HepG2 (cell line): Measurements from ENCODE around the gene RIPOR3. TPM values are rescaled to one million over a fixed set of nuclear protein-coding genes. Genes with fewer than 3 reads are reported as not detected.

Experiments used
- EZH2 ChIP-seq: conservative IDR thresholded peaks from 2 replicates; pipeline ENCODE4 v1.6.1; 2012; ENCODE audit warnings: mild to moderate bottlenecking, low read depth, low read length, moderate library complexity
- HMG20B ChIP-seq: conservative IDR thresholded peaks from 2 replicates; pipeline ENCODE4 v1.6.1; 2016; ENCODE audit warnings: missing genetic modification reagents, missing compliant biosample characterization
- MZF1 ChIP-seq: sonication (generic); formaldehyde crosslinking; IDR thresholded peaks from 2 replicates; pipeline ENCODE4 v1.8.1; 2023; ENCODE audit warnings: mild to moderate bottlenecking, missing genetic modification reagents, borderline replicate concordance
- NKX3-1 ChIP-seq: sonication (generic); formaldehyde crosslinking; IDR thresholded peaks from 2 replicates; pipeline ENCODE4 v1.5.0; 2020; ENCODE audit warnings: missing genetic modification reagents
- POLR2AphosphoS2 ChIP-seq: IDR thresholded peaks from 2 replicates; pipeline ENCODE4 v1.6.1; 2011; ENCODE audit warnings: low read depth, low read length, improper control_type of control experiment
- PRMT3 ChIP-seq: sonication (generic); formaldehyde crosslinking; IDR thresholded peaks from 2 replicates; pipeline ENCODE4 v1.8.1; 2022; ENCODE audit warnings: low read depth, mild to moderate bottlenecking, moderate library complexity, missing genetic modification reagents, borderline replicate concordance
- RORA ChIP-seq: sonication (generic); formaldehyde crosslinking; IDR thresholded peaks from 2 replicates; pipeline ENCODE4 v1.5.0; 2020; ENCODE audit warnings: mild to moderate bottlenecking, missing genetic modification reagents, moderate library complexity
- SNAPC2 ChIP-seq: sonication (generic); formaldehyde crosslinking; IDR thresholded peaks from 2 replicates; pipeline ENCODE4 v1.8.1; 2022; ENCODE audit warnings: mild to moderate bottlenecking, missing genetic modification reagents
- TBX2 ChIP-seq: sonication (generic); formaldehyde crosslinking; IDR thresholded peaks from 2 replicates; pipeline ENCODE4 v1.5.0; 2020; ENCODE audit warnings: missing genetic modification reagents, mild to moderate bottlenecking, borderline replicate concordance
- ZNF547 ChIP-seq: sonication (generic); formaldehyde crosslinking; IDR thresholded peaks from 2 replicates; pipeline ENCODE4 v1.5.1; 2020; ENCODE audit warnings: mild to moderate bottlenecking, missing genetic modification reagents
- ZNF883 ChIP-seq: sonication (generic); formaldehyde crosslinking; IDR thresholded peaks from 2 replicates; pipeline ENCODE4 v1.5.1; 2020; ENCODE audit warnings: mild to moderate bottlenecking, missing genetic modification reagents; ENCODE audit errors: not compliant biosample characterization
- polyA plus RNA-seq, 8 experiments: library from polyadenylated mRNA; depleted of rRNA in 3 of 8; stranded (reverse) in 7 of 8; unstranded in 1 of 8; fragments of >200 nt; fragmentation: Illumina TruSeq in 4 of 8; extraction: Trizol in 4 of 8; gene quantifications; 2 replicates each; pipeline versions ENCODE4 v1.2.1 to v1.2.3, GENCODE V29; 2011 to 2016; ENCODE audit warnings: low read depth in 4 of 8, missing spikeins in 1 of 8, mixed read lengths in 1 of 8; ENCODE audit not compliant: insufficient read depth in 1 of 8
- total RNA-seq, 5 experiments: library from RNA; depleted of rRNA; stranded (reverse); fragments of >200 nt; fragmentation: Illumina TruSeq; extraction: Trizol; gene quantifications; 2 replicates each; pipeline ENCODE4 v1.2.3, GENCODE V29; 2016; ENCODE audit warnings: low read depth in 1 of 5
- TF ChIP-seq, protein P1 (sequence below): sonication (generic); formaldehyde crosslinking; IDR thresholded peaks from 2 replicates; pipeline ENCODE4 v1.4.0; 2020; ENCODE audit warnings: missing genetic modification reagents, borderline replicate concordance
- TF ChIP-seq, protein P2 (sequence below): IDR thresholded peaks from 2 replicates; pipeline ENCODE4 v1.6.1; 2016; ENCODE audit warnings: missing compliant biosample characterization, missing genetic modification reagents, borderline replicate concordance
- TF ChIP-seq, protein P3 (sequence below): sonication (generic); formaldehyde crosslinking; IDR thresholded peaks from 2 replicates; pipeline ENCODE4 v1.9.0; 2022; ENCODE audit warnings: missing genetic modification reagents, mild to moderate bottlenecking, borderline replicate concordance
- TF ChIP-seq, protein P4 (sequence below): sonication (generic); formaldehyde crosslinking; IDR thresholded peaks from 2 replicates; pipeline ENCODE4 v1.5.1; 2020; ENCODE audit warnings: mild to moderate bottlenecking, missing genetic modification reagents, borderline replicate concordance

The RIPOR3 gene
- total and polyA plus RNA-seq, 2 of the 13 experiments (the other 11 are each of a cell fraction or from before 2014, with no cell fraction given) = 0.18 TPM; not detected in 1

DNA sequence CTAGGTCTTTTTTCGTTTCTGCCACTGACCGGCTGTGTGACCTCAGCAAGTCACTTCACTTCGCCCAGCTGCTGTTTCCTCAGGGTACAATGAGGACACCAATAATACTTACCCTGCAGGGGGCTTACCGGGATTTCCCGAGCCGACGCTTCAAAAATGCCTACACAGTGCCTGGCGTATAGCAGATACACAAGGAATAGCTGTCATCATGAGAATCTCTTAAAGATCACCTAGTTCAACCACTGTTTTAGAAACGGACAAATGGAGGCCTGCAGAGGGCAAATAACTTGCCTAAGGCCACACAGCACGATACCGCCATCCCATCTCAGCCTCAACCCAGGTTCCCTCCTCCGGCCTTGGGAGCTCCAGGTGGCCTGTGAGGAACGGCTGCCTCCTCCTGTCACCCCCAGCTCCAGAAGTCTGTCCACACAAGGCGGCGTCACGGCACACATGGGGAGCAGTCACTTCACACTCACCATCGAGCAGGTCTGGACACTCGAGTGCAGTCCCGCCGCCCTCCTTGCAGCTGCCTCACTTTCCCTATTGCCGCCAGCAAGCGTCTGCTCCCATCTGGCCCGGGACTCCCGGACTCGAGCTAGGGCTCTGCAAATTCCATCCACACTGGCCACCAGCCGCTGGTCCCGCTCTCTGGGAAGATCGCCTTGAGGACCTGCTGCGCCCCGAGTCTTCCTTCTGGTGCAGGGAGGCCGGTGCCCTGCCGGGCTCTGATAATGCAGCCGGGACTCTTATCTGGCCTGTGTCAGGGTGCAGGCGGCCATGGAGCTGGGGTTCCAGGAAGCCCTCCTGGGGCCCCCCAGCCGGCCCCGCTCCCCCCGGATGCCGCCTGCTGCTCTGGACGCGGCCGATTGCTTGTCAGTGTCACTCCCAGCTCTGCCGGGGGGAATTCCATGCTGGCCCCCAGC lies at the start of gene RIPOR3 (continued):
- no peak for TF ChIP-seq HMG20B (CRISPR knock-in tag)
- no peak for TF ChIP-seq TBX2 (CRISPR knock-in tag)
- no peak for TF ChIP-seq MZF1 (CRISPR knock-in tag)
- no peak for TF ChIP-seq PRMT3 (CRISPR knock-in tag)
- TF ChIP-seq, protein P1, sequence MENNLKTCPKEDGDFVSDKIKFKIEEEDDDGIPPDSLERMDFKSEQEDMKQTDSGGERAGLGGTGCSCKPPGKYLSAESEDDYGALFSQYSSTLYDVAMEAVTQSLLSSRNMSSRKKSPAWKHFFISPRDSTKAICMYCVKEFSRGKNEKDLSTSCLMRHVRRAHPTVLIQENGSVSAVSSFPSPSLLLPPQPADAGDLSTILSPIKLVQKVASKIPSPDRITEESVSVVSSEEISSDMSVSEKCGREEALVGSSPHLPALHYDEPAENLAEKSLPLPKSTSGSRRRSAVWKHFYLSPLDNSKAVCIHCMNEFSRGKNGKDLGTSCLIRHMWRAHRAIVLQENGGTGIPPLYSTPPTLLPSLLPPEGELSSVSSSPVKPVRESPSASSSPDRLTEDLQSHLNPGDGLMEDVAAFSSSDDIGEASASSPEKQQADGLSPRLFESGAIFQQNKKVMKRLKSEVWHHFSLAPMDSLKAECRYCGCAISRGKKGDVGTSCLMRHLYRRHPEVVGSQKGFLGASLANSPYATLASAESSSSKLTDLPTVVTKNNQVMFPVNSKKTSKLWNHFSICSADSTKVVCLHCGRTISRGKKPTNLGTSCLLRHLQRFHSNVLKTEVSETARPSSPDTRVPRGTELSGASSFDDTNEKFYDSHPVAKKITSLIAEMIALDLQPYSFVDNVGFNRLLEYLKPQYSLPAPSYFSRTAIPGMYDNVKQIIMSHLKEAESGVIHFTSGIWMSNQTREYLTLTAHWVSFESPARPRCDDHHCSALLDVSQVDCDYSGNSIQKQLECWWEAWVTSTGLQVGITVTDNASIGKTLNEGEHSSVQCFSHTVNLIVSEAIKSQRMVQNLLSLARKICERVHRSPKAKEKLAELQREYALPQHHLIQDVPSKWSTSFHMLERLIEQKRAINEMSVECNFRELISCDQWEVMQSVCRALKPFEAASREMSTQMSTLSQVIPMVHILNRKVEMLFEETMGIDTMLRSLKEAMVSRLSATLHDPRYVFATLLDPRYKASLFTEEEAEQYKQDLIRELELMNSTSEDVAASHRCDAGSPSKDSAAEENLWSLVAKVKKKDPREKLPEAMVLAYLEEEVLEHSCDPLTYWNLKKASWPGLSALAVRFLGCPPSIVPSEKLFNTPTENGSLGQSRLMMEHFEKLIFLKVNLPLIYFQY (CRISPR knock-in tag) = no peak
- TF ChIP-seq POLR2AphosphoS2 = no peak
- no peak for TF ChIP-seq NKX3-1 (CRISPR knock-in tag)
- peak; percentile 46; the same call in 1 of the 2 replicates for TF ChIP-seq ZNF547 (CRISPR knock-in tag)
- no peak for TF ChIP-seq EZH2
- TF ChIP-seq, protein P2, sequence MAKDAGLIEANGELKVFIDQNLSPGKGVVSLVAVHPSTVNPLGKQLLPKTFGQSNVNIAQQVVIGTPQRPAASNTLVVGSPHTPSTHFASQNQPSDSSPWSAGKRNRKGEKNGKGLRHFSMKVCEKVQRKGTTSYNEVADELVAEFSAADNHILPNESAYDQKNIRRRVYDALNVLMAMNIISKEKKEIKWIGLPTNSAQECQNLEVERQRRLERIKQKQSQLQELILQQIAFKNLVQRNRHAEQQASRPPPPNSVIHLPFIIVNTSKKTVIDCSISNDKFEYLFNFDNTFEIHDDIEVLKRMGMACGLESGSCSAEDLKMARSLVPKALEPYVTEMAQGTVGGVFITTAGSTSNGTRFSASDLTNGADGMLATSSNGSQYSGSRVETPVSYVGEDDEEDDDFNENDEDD (CRISPR knock-in tag) = 0 out of 2 replicates have a peak, but pooled peaks have one; percentile 15
- TF ChIP-seq, protein P3, sequence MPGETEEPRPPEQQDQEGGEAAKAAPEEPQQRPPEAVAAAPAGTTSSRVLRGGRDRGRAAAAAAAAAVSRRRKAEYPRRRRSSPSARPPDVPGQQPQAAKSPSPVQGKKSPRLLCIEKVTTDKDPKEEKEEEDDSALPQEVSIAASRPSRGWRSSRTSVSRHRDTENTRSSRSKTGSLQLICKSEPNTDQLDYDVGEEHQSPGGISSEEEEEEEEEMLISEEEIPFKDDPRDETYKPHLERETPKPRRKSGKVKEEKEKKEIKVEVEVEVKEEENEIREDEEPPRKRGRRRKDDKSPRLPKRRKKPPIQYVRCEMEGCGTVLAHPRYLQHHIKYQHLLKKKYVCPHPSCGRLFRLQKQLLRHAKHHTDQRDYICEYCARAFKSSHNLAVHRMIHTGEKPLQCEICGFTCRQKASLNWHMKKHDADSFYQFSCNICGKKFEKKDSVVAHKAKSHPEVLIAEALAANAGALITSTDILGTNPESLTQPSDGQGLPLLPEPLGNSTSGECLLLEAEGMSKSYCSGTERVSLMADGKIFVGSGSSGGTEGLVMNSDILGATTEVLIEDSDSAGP (CRISPR knock-in tag) = no peak
- TF ChIP-seq, protein P4, sequence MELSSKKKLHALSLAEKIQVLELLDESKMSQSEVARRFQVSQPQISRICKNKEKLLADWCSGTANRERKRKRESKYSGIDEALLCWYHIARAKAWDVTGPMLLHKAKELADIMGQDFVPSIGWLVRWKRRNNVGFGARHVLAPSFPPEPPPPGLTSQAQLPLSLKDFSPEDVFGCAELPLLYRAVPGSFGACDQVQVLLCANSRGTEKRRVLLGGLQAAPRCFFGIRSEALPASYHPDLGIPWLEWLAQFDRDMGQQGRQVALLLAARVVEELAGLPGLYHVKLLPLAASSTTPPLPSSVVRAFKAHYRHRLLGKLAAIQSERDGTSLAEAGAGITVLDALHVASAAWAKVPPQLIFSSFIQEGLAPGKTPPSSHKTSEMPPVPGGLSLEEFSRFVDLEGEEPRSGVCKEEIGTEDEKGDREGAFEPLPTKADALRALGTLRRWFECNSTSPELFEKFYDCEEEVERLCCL (CRISPR knock-in tag) = no peak
- TF ChIP-seq SNAPC2 (CRISPR knock-in tag) = no peak
- no peak for TF ChIP-seq ZNF883 (CRISPR knock-in tag)
- TF ChIP-seq RORA (CRISPR knock-in tag) = no peak
- TF ChIP-seq, all 625 proteins: peak for 15
